K562 (cell line): ENCODE data around the gene CELSR1. TPM values are rescaled to one million over a fixed set of nuclear protein-coding genes. Genes with fewer than 3 reads are reported as not detected.

Experiments used
- ATAC-seq: fragments of 200-7000 bp; cut with Tn5 transposase; 3 replicates; pipeline ENCODE4 v1.9.1; 2020; ENCODE audit warnings: moderate library complexity
- BruUV-seq: library from RNA; stranded (reverse); fragments of 400-500 nt; replicated peaks from 2 replicates; lab custom pipeline; 2021; lab: Mats Ljungman, UMichigan
- CTCF ChIA-PET: fragments of 300-600 bp; formaldehyde crosslinking; extraction: SDS; loops from one replicate; lab custom pipeline; 2021; ENCODE audit warnings: low intra/inter-chr PET ratio; lab: Yijun Ruan, JAX
- POLR2A ChIA-PET: fragments of 300-600, 350-650 bp; sonication (Branson Sonifier 250); formaldehyde crosslinking; extraction: SDS; loops from one replicate; lab custom pipeline; 2021; ENCODE audit warnings: antibody characterized with exemption, inconsistent platforms; lab: Yijun Ruan, JAX
- DNase-seq, 4 experiments: peaks; one replicate each; pipeline versions ENCODE4 v3.0.0 to v3.0.0-alpha.2; 2011 to 2018; ENCODE audit warnings: low spot score in 3 of 4, mixed read lengths in 3 of 4; ENCODE audit errors: extremely low read depth in 1 of 4
- FAIRE-seq: peaks from 2 replicates; lab custom pipeline; 2011; peaks lifted over from hg19 to GRCh38; lab: Jason Lieb, UNC
- H2AFZ ChIP-seq: 2 replicates; pipeline ENCODE4 v1.6.0; 2011; ENCODE audit warnings: low read depth, low read length, control low read depth, inconsistent platforms
- H3K27ac ChIP-seq: fragments of 200-600 bp; 3 replicates; pipeline ENCODE4 v1.8.0; 2011; ENCODE audit warnings: low read depth, mild to moderate bottlenecking, control low read depth, inconsistent platforms, low read length, moderate library complexity, mixed read lengths; ENCODE audit errors: extremely low read depth
- H3K27me3 ChIP-seq, 2 experiments: fragments of 300-600 bp in 1 of 2; 2 replicates in 1 of 2; 3 replicates in 1 of 2; pipeline versions ENCODE4 v1.6.0 to v1.8.0; 2011; ENCODE audit warnings: inconsistent platforms in 2 of 2, low read length in 2 of 2, mild to moderate bottlenecking in 1 of 2, mixed read lengths in 1 of 2, moderate library complexity in 1 of 2; ENCODE audit not compliant: control insufficient read depth in 2 of 2, insufficient read depth in 2 of 2
- H3K36me3 ChIP-seq: fragments of 300-600 bp; 3 replicates; pipeline ENCODE4 v1.8.0; 2011; ENCODE audit warnings: mild to moderate bottlenecking, low read length, inconsistent platforms; ENCODE audit not compliant: control insufficient read depth, insufficient read depth
- H3K4me1 ChIP-seq, 2 experiments: fragments of 200-600 bp in 1 of 2; replicated peaks in 1 of 2; 2 replicates in 1 of 2; 3 replicates in 1 of 2; pipeline versions ENCODE4 v1.5.1 to v1.8.0; 2011; ENCODE audit warnings: inconsistent platforms in 2 of 2, low read length in 2 of 2, mild to moderate bottlenecking in 1 of 2, mixed read lengths in 1 of 2, moderate library complexity in 1 of 2; ENCODE audit not compliant: control insufficient read depth in 2 of 2, insufficient read depth in 2 of 2
- H3K4me2 ChIP-seq: 2 replicates; pipeline ENCODE4 v1.6.1; 2011; ENCODE audit warnings: low read length, control low read depth, inconsistent platforms, mixed read lengths; ENCODE audit not compliant: insufficient read depth
- H3K4me3 ChIP-seq: fragments of 200-600 bp; sonication (generic), shearing (Covaris generic); 2 replicates; pipeline ENCODE4 v1.5.1; 2016; ENCODE audit warnings: control low read depth, inconsistent platforms
- H3K79me2 ChIP-seq: fragments of 200-600 bp; 3 replicates; pipeline ENCODE4 v1.8.0; 2011; ENCODE audit warnings: low read length, inconsistent platforms; ENCODE audit not compliant: control insufficient read depth, insufficient read depth
- H3K9ac ChIP-seq, 2 experiments: 2 replicates each; pipeline versions ENCODE4 v1.6.0 to v1.6.1; 2011; ENCODE audit warnings: low read depth in 2 of 2, low read length in 2 of 2, control low read depth in 1 of 2, inconsistent platforms in 1 of 2, mild to moderate bottlenecking in 1 of 2, mixed read lengths in 1 of 2; ENCODE audit not compliant: insufficient read depth in 1 of 2
- H3K9me1 ChIP-seq: one replicate; pipeline ENCODE4 v1.6.0; 2011; ENCODE audit warnings: inconsistent platforms, mild to moderate bottlenecking, low read length, moderate library complexity; ENCODE audit not compliant: control insufficient read depth, insufficient read depth
- H3K9me3 ChIP-seq: replicated peaks from 2 replicates; pipeline ENCODE4 v1.5.1; 2011; ENCODE audit warnings: low read depth, low read length, inconsistent platforms; ENCODE audit not compliant: control insufficient read depth, insufficient read depth
- H4K20me1 ChIP-seq: replicated peaks from 2 replicates; pipeline ENCODE4 v1.6.1; 2011; ENCODE audit warnings: low read length, inconsistent platforms, mixed read lengths; ENCODE audit not compliant: control insufficient read depth, insufficient read depth
- ARHGAP35 ChIP-seq: fragments of 450-650 bp; IDR thresholded peaks from 2 replicates; pipeline ENCODE4 v1.6.1; 2018; ENCODE audit not compliant: partially characterized antibody
- ATF1 ChIP-seq, 2 experiments: fragments of 450-650 bp in 1 of 2; IDR thresholded peaks; 2 replicates each; pipeline ENCODE4 v1.6.1; 2016; ENCODE audit warnings: missing compliant biosample characterization in 1 of 2, missing genetic modification characterization in 1 of 2
- ATF7 ChIP-seq: fragments of 450-650 bp; IDR thresholded peaks from 2 replicates; pipeline ENCODE4 v1.7.1; 2014; ENCODE audit warnings: mild to moderate bottlenecking, moderate library complexity
- NFYB ChIP-seq: IDR thresholded peaks from 2 replicates; pipeline ENCODE4 v1.6.1; 2011; ENCODE audit warnings: mild to moderate bottlenecking, moderate library complexity; ENCODE audit not compliant: insufficient read length; ENCODE audit errors: extremely low read depth
- ZNF175 ChIP-seq: fragments of 200-800 bp; sonication (Bioruptor generic); IDR thresholded peaks from 2 replicates; pipeline ENCODE4 v1.6.1; 2016; ENCODE audit warnings: low read depth, mild to moderate bottlenecking, missing genetic modification characterization, missing compliant biosample characterization
- ZNF316 ChIP-seq: fragments of 450-650 bp; IDR thresholded peaks from 2 replicates; pipeline ENCODE4 v1.6.1; 2016
- ZNF407 ChIP-seq: fragments of 450-650 bp; IDR thresholded peaks from 2 replicates; pipeline ENCODE4 v1.6.1; 2016; ENCODE audit warnings: low read depth
- ZNF695 ChIP-seq: fragments of 450-650 bp; formaldehyde crosslinking; IDR thresholded peaks from 2 replicates; pipeline ENCODE4 v1.4.0; 2020; ENCODE audit warnings: mild to moderate bottlenecking, moderate library complexity
- WGBS: fragments of 100-300 bp; shearing (Covaris generic); methylation state at CpG from one replicate; pipeline ENCODE4 v1.1.6; 2016; ENCODE audit warnings: low coverage, mixed read lengths; ENCODE audit not compliant: insufficient coverage; ENCODE audit errors: missing lambda C conversion rate; 5-methylcytosine and 5-hydroxymethylcytosine counted together
- in situ Hi-C: fragments of 300-500 bp; cut with MboI; formaldehyde crosslinking; loops from 4 replicates; pipeline ENCODE4 v1.15.0; 2018; ENCODE audit warnings: inconsistent platforms, mixed read lengths
- intact Hi-C: fragments of 100-400 bp; cut with micrococcal nuclease; formaldehyde crosslinking; loops from 2 replicates; pipeline ENCODE4 v1.14.2; 2022
- polyA plus RNA-seq, 8 experiments: library from polyadenylated mRNA; depleted of rRNA in 4 of 8; stranded (reverse) in 5 of 8; unstranded in 3 of 8; fragments of >200 nt; fragmentation: Nextera tagmentation in 2 of 8; fragmentation: Illumina TruSeq in 1 of 8; extraction: Ambion mirVana in 2 of 8; extraction: Trizol in 1 of 8; gene quantifications; 2 replicates each; pipeline versions ENCODE4 v1.2.1 to v1.2.3, GENCODE V29; 2011 to 2014; ENCODE audit warnings: inconsistent platforms in 1 of 8, missing spikeins in 1 of 8
- total RNA-seq, 7 experiments: library from RNA; depleted of rRNA in 6 of 7; stranded (reverse); fragments of >200 nt in 6 of 7; fragmentation: Illumina TruSeq in 2 of 7; extraction: Trizol in 2 of 7; gene quantifications; 2 replicates each; pipeline versions ENCODE4 v1.2.1 to v1.2.3, GENCODE V29; 2011 to 2021; ENCODE audit warnings: low replicate concordance in 1 of 7

Gene CELSR1
- total and polyA plus RNA-seq, 9 of the 15 experiments (the other 6 are each of a cell fraction or from before 2014, with no cell fraction given), result under 0.01 to 0.09 TPM; not detected in 7

DNA sequence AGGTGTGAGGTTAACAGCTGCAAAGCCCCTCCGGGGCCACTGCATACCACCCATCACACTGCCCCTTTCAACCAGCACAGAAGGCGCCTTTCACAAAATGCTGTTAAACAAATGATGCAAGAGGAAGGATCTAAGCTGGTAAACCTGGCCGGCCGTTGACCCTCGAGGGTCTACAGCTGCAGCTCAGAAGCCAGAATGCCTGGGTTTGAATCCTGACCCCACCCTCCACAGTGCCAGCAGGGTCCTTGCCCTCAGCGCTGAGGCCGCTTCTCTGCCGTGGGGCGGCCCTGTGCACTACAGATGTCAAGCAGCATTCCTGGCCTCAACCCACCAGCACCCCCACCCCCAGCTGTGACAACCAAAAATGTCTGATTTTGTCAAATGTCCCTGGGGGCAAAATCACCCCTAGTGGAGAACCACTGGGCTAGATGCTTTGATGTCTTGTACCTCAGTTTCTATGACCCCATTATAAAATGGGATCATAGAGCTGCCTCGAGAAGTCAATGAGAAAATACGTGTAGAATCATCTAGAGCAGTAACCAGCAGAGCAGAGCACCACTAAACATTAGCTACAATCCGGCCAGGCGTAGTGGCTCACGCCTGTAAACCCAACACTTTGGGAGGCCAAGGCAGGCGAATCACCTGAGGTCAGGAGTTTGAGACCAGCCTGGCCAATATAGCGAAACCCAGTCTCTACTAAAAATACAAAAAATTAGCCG, 77.9 kb downstream of the CELSR1 start:
- no peak overlapping the region for H3K4me3 ChIP-seq
- ChIA-PET CTCF (no interaction called here), POLR2A (no interaction called here)
- H3K36me3 ChIP-seq, result no peaks in the 10 kb centered on the region
- no peak overlapping the region for H3K27ac ChIP-seq
- TF ChIP-seq ATF7 (no peak), ZNF695 (CRISPR knock-in tag) (no peak), ZNF175 (CRISPR knock-in tag) (no peak), ATF1 (CRISPR knock-in tag; IDR thresholded peaks at IDR 0.05) (no peak), ATF1 (tag; IDR thresholded peaks at IDR 0.05) (no peak), ZNF407 (no peak), ARHGAP35 (no peak), NFYB (no peak), ZNF316 (no peak)
- H4K20me1 ChIP-seq, result no peaks in the 10 kb centered on the region
- intact Hi-C loops (no loop called here), in situ Hi-C loops (no loop called here)
- FAIRE-seq (no peak), ATAC-seq (no peak), DNase-seq (no peak)
- H3K9me1 ChIP-seq, result no peaks in the 10 kb centered on the region
- BruUV-seq, result no TSS peak
- no peaks in the 10 kb centered on the region for H3K79me2 ChIP-seq
- H3K9ac ChIP-seq, result no peak overlapping the region
- peaks cover 7 to 31% of the 10 kb centered on the region in 2 experiments; a peak in 4 of 5 replicates for H3K4me1 ChIP-seq
- no peak overlapping the region for H3K4me2 ChIP-seq
- WGBS, result 25% methylated on average over 13 of the region's 17 CpGs
- no peak overlapping the region for H2AFZ ChIP-seq
- peaks cover 21 to 52% of the 10 kb centered on the region in 2 experiments; a peak in 4 of 5 replicates for H3K27me3 ChIP-seq
- H3K9me3 ChIP-seq, result no peaks in the 10 kb centered on the region
